K562 (cell line): Measurements from ENCODE around the gene DENND2A.

ENCODE experiments used
- ATF3 ChIP-seq, 2 experiments: fragments of 450-650 bp in 1 of 2; sonication (generic) in 1 of 2; formaldehyde crosslinking in 1 of 2; IDR thresholded peaks in 1 of 2; conservative IDR thresholded peaks in 1 of 2; 2 replicates each; pipeline versions ENCODE4 v1.6.1 to v1.8.1; 2016 to 2023; ENCODE audit warnings: mild to moderate bottlenecking in 2 of 2, moderate library complexity in 2 of 2, inconsistent platforms in 1 of 2, missing genetic modification reagents in 1 of 2
- CHD4 ChIP-seq: fragments of 200-600 bp; sonication (generic); IDR thresholded peaks from 3 replicates; pipeline ENCODE4 v1.6.1; 2012; ENCODE audit warnings: low read depth, mild to moderate bottlenecking, mixed read lengths, low read length, inconsistent platforms; ENCODE audit not compliant: insufficient read depth, insufficient replicate concordance, poor library complexity, severe bottlenecking
- CTCF ChIP-seq, 3 experiments: IDR thresholded peaks in 2 of 3; conservative IDR thresholded peaks in 1 of 3; 2 replicates each; pipeline ENCODE4 v1.5.1; 2011 to 2012; ENCODE audit warnings: low read length in 3 of 3, mild to moderate bottlenecking in 3 of 3, control low read depth in 2 of 3, improper control_type of control experiment in 1 of 3, inconsistent platforms in 1 of 3, low read depth in 1 of 3, mixed read lengths in 1 of 3, moderate library complexity in 1 of 3; ENCODE audit not compliant: insufficient read depth in 2 of 3
- ELK1 ChIP-seq: sonication (generic); formaldehyde crosslinking; IDR thresholded peaks from 2 replicates; pipeline ENCODE4 v1.8.1; 2022; ENCODE audit warnings: missing genetic modification reagents
- FOXK2 ChIP-seq, 2 experiments: fragments of 450-650 bp; IDR thresholded peaks in 1 of 2; conservative IDR thresholded peaks in 1 of 2; 2 replicates each; pipeline ENCODE4 v1.6.1; 2016; ENCODE audit warnings: low read depth in 2 of 2, mild to moderate bottlenecking in 1 of 2
- HNRNPLL ChIP-seq: fragments of 200-400 bp; formaldehyde crosslinking; IDR thresholded peaks from 2 replicates; pipeline ENCODE4 v1.6.1; 2017; ENCODE audit warnings: low read length, low read depth, mild to moderate bottlenecking; ENCODE audit not compliant: poor library complexity, severe bottlenecking
- LCOR ChIP-seq: sonication (generic); formaldehyde crosslinking; IDR thresholded peaks from 2 replicates; pipeline ENCODE4 v1.8.0; 2022; ENCODE audit warnings: mild to moderate bottlenecking, missing genetic modification reagents
- MYC ChIP-seq, 2 experiments: fragments of 250-450 bp in 1 of 2; sonication (Bioruptor Pico) in 1 of 2; IDR thresholded peaks; 2 replicates each; pipeline versions ENCODE4 v1.5.1 to v1.6.1; 2012 to 2021; ENCODE audit warnings: low read depth in 2 of 2, borderline replicate concordance in 1 of 2, improper control_type of control experiment in 1 of 2, low read length in 1 of 2, mild to moderate bottlenecking in 1 of 2, moderate library complexity in 1 of 2
- RFX1 ChIP-seq: fragments of 450-650 bp; IDR thresholded peaks from 2 replicates; pipeline ENCODE4 v1.6.1; 2016; ENCODE audit warnings: mild to moderate bottlenecking, moderate library complexity
- ZBTB33 ChIP-seq: sonication (generic); formaldehyde crosslinking; IDR thresholded peaks from 2 replicates; pipeline ENCODE4 v1.8.1; 2023; ENCODE audit warnings: mild to moderate bottlenecking, missing genetic modification reagents
- ZHX1 ChIP-seq: fragments of 150-350 bp; conservative IDR thresholded peaks from 2 replicates; pipeline ENCODE4 v1.6.1; 2014; ENCODE audit warnings: low read length
- ZNF408 ChIP-seq: fragments of 250-450 bp; sonication (Bioruptor Pico); IDR thresholded peaks from 2 replicates; pipeline ENCODE4 v1.4.0; 2020; ENCODE audit warnings: low read depth, mild to moderate bottlenecking, moderate library complexity

- TF ChIP-seq MYC (IDR thresholded peaks at IDR 0.05; ENCODE audit: low read depth, low read length): no peak
- TF ChIP-seq MYC (CRISPR knock-in tag; IDR thresholded peaks at IDR 0.05; ENCODE audit: borderline replicate concordance, low read depth): no peak
- no peak for TF ChIP-seq ZNF408 (CRISPR knock-in tag)
- no peak for TF ChIP-seq ELK1 (CRISPR knock-in tag)
- TF ChIP-seq LCOR (CRISPR knock-in tag): no peak
- TF ChIP-seq ATF3 (IDR thresholded peaks at IDR 0.05): no peak
- TF ChIP-seq ATF3 (CRISPR knock-in tag; conservative IDR thresholded peaks at IDR 0.05): no peak
- TF ChIP-seq ZHX1: no peak
- TF ChIP-seq CTCF (IDR thresholded peaks at IDR 0.05 in 2 of 3, conservative IDR thresholded peaks at IDR 0.05 in 1 of 3; ENCODE audit: insufficient read depth in 2 of 3, low read depth in 1 of 3, low read length in 3 of 3): no peak
- no peak for TF ChIP-seq CHD4
- TF ChIP-seq FOXK2 (conservative IDR thresholded peaks at IDR 0.05 in 1 of 2, IDR thresholded peaks at IDR 0.05 in 1 of 2; ENCODE audit: low read depth in 2 of 2): no peak
- no peak for TF ChIP-seq ZBTB33
- TF ChIP-seq HNRNPLL: no peak
- no peak for TF ChIP-seq RFX1
Measured at GRCh38 chr7:140639366-140640053, 1.1 kb downstream of the DENND2A start.
